H9 (cell line): ENCODE data around the gene HMOX1. TPM values are rescaled to one million over a fixed set of nuclear protein-coding genes. Genes with fewer than 3 reads are reported as not detected.

Experiments used
- DNase-seq: peaks from one replicate; pipeline ENCODE4 v3.0.0-alpha.2; 2017
- H2AFZ ChIP-seq: one replicate; pipeline ENCODE4 v1.6.1; 2013; ENCODE audit warnings: mild to moderate bottlenecking, low read length, control low read depth, moderate library complexity
- H2AK5ac ChIP-seq: 2 replicates; pipeline ENCODE4 v1.6.1; 2013; ENCODE audit warnings: low read length, control low read depth, mixed read lengths; ENCODE audit not compliant: insufficient read length
- H2BK120ac ChIP-seq: one replicate; pipeline ENCODE4 v1.6.1; 2013; ENCODE audit warnings: low read depth, mild to moderate bottlenecking, low read length, control low read depth, inconsistent platforms; ENCODE audit not compliant: poor library complexity, severe bottlenecking
- H2BK12ac ChIP-seq: 2 replicates; pipeline ENCODE4 v1.6.1; 2013; ENCODE audit warnings: low read length, control low read depth, mixed read lengths, low read depth; ENCODE audit not compliant: insufficient read length
- H2BK15ac ChIP-seq: 2 replicates; pipeline ENCODE4 v1.6.1; 2013; ENCODE audit warnings: low read depth, low read length, control low read depth
- H2BK20ac ChIP-seq: one replicate; pipeline ENCODE4 v1.6.1; 2013; ENCODE audit warnings: low read depth, mild to moderate bottlenecking, low read length, control low read depth, inconsistent platforms; ENCODE audit not compliant: poor library complexity, severe bottlenecking
- H2BK5ac ChIP-seq: 2 replicates; pipeline ENCODE4 v1.6.1; 2013; ENCODE audit warnings: low read length, control low read depth, mixed read lengths; ENCODE audit not compliant: insufficient read length
- H3K14ac ChIP-seq: 2 replicates; pipeline ENCODE4 v1.6.1; 2013; ENCODE audit warnings: low read length, control low read depth; ENCODE audit not compliant: insufficient read depth
- H3K18ac ChIP-seq: 2 replicates; pipeline ENCODE4 v1.6.1; 2013; ENCODE audit warnings: low read depth, mild to moderate bottlenecking, mixed read lengths, low read length, control low read depth; ENCODE audit not compliant: insufficient read length
- H3K23ac ChIP-seq: 2 replicates; pipeline ENCODE4 v1.6.1; 2013; ENCODE audit warnings: low read length, control low read depth, mixed read lengths, low read depth; ENCODE audit not compliant: insufficient read length
- H3K23me2 ChIP-seq: 2 replicates; pipeline ENCODE4 v1.6.1; 2013; ENCODE audit warnings: low read depth, mild to moderate bottlenecking, mixed read lengths, low read length, control low read depth; ENCODE audit not compliant: insufficient read length, poor library complexity, severe bottlenecking
- H3K27ac ChIP-seq: 2 replicates; pipeline ENCODE4 v1.5.1; 2013; ENCODE audit warnings: low read length, control low read depth, mixed read lengths, low read depth; ENCODE audit not compliant: insufficient read length
- H3K27me3 ChIP-seq: 2 replicates; pipeline ENCODE4 v1.6.1; 2013; ENCODE audit warnings: low read length, control low read depth, inconsistent platforms; ENCODE audit not compliant: insufficient read depth
- H3K4ac ChIP-seq: 2 replicates; pipeline ENCODE4 v1.6.1; 2013; ENCODE audit warnings: low read depth, mild to moderate bottlenecking, control low read depth, inconsistent platforms, low read length, moderate library complexity
- H3K4me1 ChIP-seq: 2 replicates; pipeline ENCODE4 v1.6.1; 2013; ENCODE audit warnings: low read length, control low read depth, inconsistent platforms; ENCODE audit not compliant: insufficient read depth
- H3K4me2 ChIP-seq: 2 replicates; pipeline ENCODE4 v1.6.1; 2013; ENCODE audit warnings: low read length, control low read depth, mixed read lengths; ENCODE audit not compliant: insufficient read length, insufficient read depth
- H3K56ac ChIP-seq: 2 replicates; pipeline ENCODE4 v1.6.1; 2013; ENCODE audit warnings: low read depth, mild to moderate bottlenecking, mixed read lengths, low read length, control low read depth; ENCODE audit not compliant: insufficient read length
- H3K79me1 ChIP-seq: 2 replicates; pipeline ENCODE4 v1.6.1; 2013; ENCODE audit warnings: low read depth, mild to moderate bottlenecking, moderate library complexity, low read length, control low read depth, inconsistent platforms; ENCODE audit not compliant: insufficient read depth, poor library complexity, severe bottlenecking
- H3K79me2 ChIP-seq: 2 replicates; pipeline ENCODE4 v1.6.1; 2013; ENCODE audit warnings: low read length, control low read depth, inconsistent platforms; ENCODE audit not compliant: insufficient read depth
- H3K9ac ChIP-seq: 2 replicates; pipeline ENCODE4 v1.6.1; 2013; ENCODE audit warnings: low read length, control low read depth, mixed read lengths; ENCODE audit not compliant: insufficient read length; ENCODE audit errors: extremely low read depth
- H3K9me3 ChIP-seq: one replicate; pipeline ENCODE4 v1.6.1; 2013; ENCODE audit warnings: low read depth, low read length, inconsistent platforms; ENCODE audit not compliant: control insufficient read depth
- H3T11ph ChIP-seq: one replicate; pipeline ENCODE4 v1.6.1; 2013; ENCODE audit warnings: mild to moderate bottlenecking, low read length, control low read depth, inconsistent platforms
- H4K20me1 ChIP-seq: one replicate; pipeline ENCODE4 v1.6.1; 2013; ENCODE audit not compliant: control insufficient read depth, insufficient read length, insufficient read depth
- H4K5ac ChIP-seq: 2 replicates; pipeline ENCODE4 v1.6.1; 2013; ENCODE audit warnings: low read depth, mild to moderate bottlenecking, mixed read lengths, low read length, control low read depth; ENCODE audit not compliant: insufficient read length
- H4K8ac ChIP-seq: replicated peaks from 2 replicates; pipeline ENCODE4 v1.6.1; 2013; ENCODE audit warnings: low read length, control low read depth, mixed read lengths, low read depth; ENCODE audit not compliant: insufficient read length
- H4K91ac ChIP-seq: 2 replicates; pipeline ENCODE4 v1.6.1; 2013; ENCODE audit warnings: low read depth, mild to moderate bottlenecking, moderate library complexity, mixed read lengths, low read length, control low read depth; ENCODE audit not compliant: insufficient read length
- H3K27ac Mint-ChIP-seq, 3 experiments: 2 replicates in 2 of 3; 3 replicates in 1 of 3; pipeline ENCODE4 v1.8.0; 2020 to 2021; ENCODE audit warnings: mixed read lengths in 3 of 3, mild to moderate bottlenecking in 1 of 3, moderate library complexity in 1 of 3
- H3K27me3 Mint-ChIP-seq: 2 replicates; pipeline ENCODE4 v1.8.0; 2021; ENCODE audit warnings: low read depth, mild to moderate bottlenecking, moderate library complexity, mixed read lengths
- H3K36me3 Mint-ChIP-seq, 3 experiments: 2 replicates in 2 of 3; 3 replicates in 1 of 3; pipeline ENCODE4 v1.8.0; 2020 to 2021; ENCODE audit warnings: low read depth in 3 of 3, mixed read lengths in 3 of 3; ENCODE audit not compliant: insufficient read depth in 1 of 3
- H3K4me1 Mint-ChIP-seq, 2 experiments: 2 replicates each; pipeline ENCODE4 v1.8.0; 2020; ENCODE audit warnings: mixed read lengths in 2 of 2
- H3K4me3 Mint-ChIP-seq, 2 experiments: 2 replicates in 1 of 2; 3 replicates in 1 of 2; pipeline ENCODE4 v1.8.0; 2020 to 2021; ENCODE audit warnings: mild to moderate bottlenecking in 2 of 2, mixed read lengths in 2 of 2, moderate library complexity in 1 of 2
- H3K9me3 Mint-ChIP-seq, 2 experiments: 2 replicates in 1 of 2; 3 replicates in 1 of 2; pipeline ENCODE4 v1.8.0; 2020; ENCODE audit warnings: mild to moderate bottlenecking in 2 of 2, mixed read lengths in 2 of 2, moderate library complexity in 1 of 2
- CTCF ChIP-seq: fragments of 200-600 bp; sonication (generic); conservative IDR thresholded peaks from 3 replicates; pipeline ENCODE4 v1.8.0; 2021; ENCODE audit warnings: antibody characterized with exemption, mild to moderate bottlenecking
- WGBS: extraction: QIAGEN DNeasy Blood & Tissue Kit; methylation state at CpG from one replicate; pipeline ENCODE4 v1.1.7; 2013; ENCODE audit warnings: missing lambda C conversion rate, low lambda C conversion rate, mixed read lengths; ENCODE audit not compliant: insufficient read length; ENCODE audit errors: extremely low coverage; 5-methylcytosine and 5-hydroxymethylcytosine counted together
- total RNA-seq: library from RNA; stranded (reverse); gene quantifications from 2 replicates; pipeline ENCODE4 v1.2.1, GENCODE V29; 2021

The HMOX1 gene
- total RNA-seq, 1 experiment from 2014 or later, result 22.7 TPM

GRCh38 chr22:35381424-35382009 lies 621 bp downstream of the HMOX1 start:
- Histone ChIP-seq H3K56ac (no peak overlapping the region), H4K8ac (no peak overlapping the region)
- peaks cover 45 to 51% of the 10 kb centered on the region in 2 experiments for H3K4me1 Mint-ChIP-seq

More at GRCh38 chr22:35381424-35382009, 621 bp downstream of the HMOX1 start:
- Histone ChIP-seq H2AFZ (no peak overlapping the region), H3K79me1 (no peaks in the 10 kb centered on the region), H2BK120ac (no peak overlapping the region), H3K4me2 (peak overlapping the region; percentile 87), H2BK15ac (no peak overlapping the region), H3K9ac (peak overlapping the region; percentile 70), H3K4me1 (peaks cover 4% of the 10 kb centered on the region; the same call in 1 of the 2 replicates), H4K20me1 (no peaks in the 10 kb centered on the region), H3K14ac (peak overlapping the region; percentile 89; the same call in 1 of the 2 replicates), H3K27ac (no peak overlapping the region), H2BK5ac (no peak overlapping the region), H3K18ac (peak overlapping the region; percentile 28), H4K5ac (no peak overlapping the region), H2BK20ac (no peak overlapping the region), H3K79me2 (no peaks in the 10 kb centered on the region), H3K4ac (no peak overlapping the region), H3T11ph (no peak overlapping the region), H4K91ac (no peak overlapping the region), H2BK12ac (no peak overlapping the region), H3K9me3 (no peaks in the 10 kb centered on the region), H2AK5ac (no peak overlapping the region), H3K23me2 (peaks cover 7% of the 10 kb centered on the region), H3K27me3 (no peaks in the 10 kb centered on the region), H3K23ac (no peak overlapping the region)
- no peak for DNase-seq
- TF ChIP-seq CTCF, result no peak
- Mint-ChIP-seq H3K4me3 (peak overlapping the region; percentile 66 to 82), H3K9me3 (no peaks in the 10 kb centered on the region; a peak in 1 of 5 replicates), H3K27me3 (peaks cover 1% of the 10 kb centered on the region; the same call in 1 of the 2 replicates), H3K36me3 (peaks cover 2 to 27% (median 3%) of the 10 kb centered on the region in 3 experiments; a peak in 5 of 7 replicates), H3K27ac (peak overlapping the region in 2 of 3 experiments; percentile 35 to 72; a peak in 2 of 7 replicates)
- no CpG with 5 or more reads among the region's 5 CpGs for WGBS
